Hepatocyte (in vitro differentiated cells): ENCODE data around the gene IFNGR2. TPM values are rescaled to one million over a fixed set of nuclear protein-coding genes. Genes with fewer than 3 reads are reported as not detected.

ENCODE experiments used
- DNase-seq: peaks from one replicate; pipeline ENCODE4 v3.0.0-alpha.2; 2016; ENCODE audit warnings: low spot score
- H2AFZ ChIP-seq: fragments of 200-600 bp; sonication (generic); 2 replicates; pipeline ENCODE4 v1.6.0; 2016; ENCODE audit warnings: antibody characterized with exemption, mild to moderate bottlenecking
- H3K27ac ChIP-seq: fragments of 200-600 bp; sonication (generic); 2 replicates; pipeline ENCODE4 v1.5.1; 2016; ENCODE audit warnings: mild to moderate bottlenecking
- H3K27me3 ChIP-seq: fragments of 200-600 bp; sonication (generic); 2 replicates; pipeline ENCODE4 v1.6.1; 2016
- H3K36me3 ChIP-seq: fragments of 200-600 bp; sonication (generic); replicated peaks from 2 replicates; pipeline ENCODE4 v1.5.1; 2016; ENCODE audit warnings: low read depth; ENCODE audit not compliant: insufficient read depth
- H3K4me1 ChIP-seq: fragments of 200-600 bp; sonication (generic); 2 replicates; pipeline ENCODE4 v1.5.1; 2016; ENCODE audit warnings: mild to moderate bottlenecking, moderate library complexity; ENCODE audit not compliant: insufficient read depth
- H3K4me2 ChIP-seq: fragments of 200-600 bp; sonication (generic); 2 replicates; pipeline ENCODE4 v1.6.0; 2016
- H3K4me3 ChIP-seq: fragments of 200-600 bp; sonication (generic); 2 replicates; pipeline ENCODE4 v1.5.1; 2016; ENCODE audit warnings: mild to moderate bottlenecking
- H3K79me2 ChIP-seq: fragments of 200-600 bp; sonication (generic); 2 replicates; pipeline ENCODE4 v1.6.0; 2017; ENCODE audit warnings: mild to moderate bottlenecking
- H3K9me2 ChIP-seq: fragments of 200-600 bp; sonication (generic); replicated peaks from 2 replicates; pipeline ENCODE4 v1.6.0; 2017; ENCODE audit warnings: mild to moderate bottlenecking; ENCODE audit not compliant: insufficient read depth
- H3K9me3 ChIP-seq: fragments of 200-600 bp; sonication (generic); 2 replicates; pipeline ENCODE4 v1.5.1; 2016; ENCODE audit warnings: low read depth, mild to moderate bottlenecking
- H4K20me1 ChIP-seq: fragments of 200-600 bp; sonication (generic); 2 replicates; pipeline ENCODE4 v1.6.0; 2016; ENCODE audit warnings: mild to moderate bottlenecking; ENCODE audit not compliant: insufficient read depth, poor library complexity, severe bottlenecking
- EZH2 ChIP-seq: fragments of 200-600 bp; sonication (generic); IDR thresholded peaks from 2 replicates; pipeline ENCODE4 v1.6.1; 2016; ENCODE audit warnings: antibody characterized with exemption, mild to moderate bottlenecking, borderline replicate concordance
- EZH2phosphoT487 ChIP-seq: fragments of 200-600 bp; sonication (generic); IDR thresholded peaks from one replicate; pipeline ENCODE4 v1.6.1; 2018; ENCODE audit warnings: antibody characterized with exemption, mild to moderate bottlenecking, low read depth, moderate library complexity; ENCODE audit not compliant: unreplicated experiment, severe bottlenecking
- WGBS: methylation state at CpG from one replicate; pipeline ENCODE4 v1.1.6; 2016; ENCODE audit warnings: low lambda C conversion rate; ENCODE audit errors: missing lambda C conversion rate; 5-methylcytosine and 5-hydroxymethylcytosine counted together
- polyA plus RNA-seq: library from polyadenylated mRNA; unstranded; fragments of >200 nt; fragmentation: Nextera tagmentation; extraction: Ambion mirVana; gene quantifications from 2 replicates; pipeline ENCODE4 v1.2.1, GENCODE V29; 2016
- total RNA-seq: library from RNA; depleted of rRNA; stranded (reverse); fragments of >200 nt; gene quantifications from 2 replicates; pipeline ENCODE4 v1.2.3, GENCODE V29; 2014
- TF ChIP-seq, protein P1 (sequence below): fragments of 200-600 bp; sonication (generic); IDR thresholded peaks from 2 replicates; pipeline ENCODE4 v1.5.1; 2016; ENCODE audit warnings: antibody characterized with exemption, mild to moderate bottlenecking; ENCODE audit not compliant: poor library complexity

The IFNGR2 gene
- total and polyA plus RNA-seq, 2 experiments from 2014 or later: 53.4 to 66.7 TPM

DNA sequence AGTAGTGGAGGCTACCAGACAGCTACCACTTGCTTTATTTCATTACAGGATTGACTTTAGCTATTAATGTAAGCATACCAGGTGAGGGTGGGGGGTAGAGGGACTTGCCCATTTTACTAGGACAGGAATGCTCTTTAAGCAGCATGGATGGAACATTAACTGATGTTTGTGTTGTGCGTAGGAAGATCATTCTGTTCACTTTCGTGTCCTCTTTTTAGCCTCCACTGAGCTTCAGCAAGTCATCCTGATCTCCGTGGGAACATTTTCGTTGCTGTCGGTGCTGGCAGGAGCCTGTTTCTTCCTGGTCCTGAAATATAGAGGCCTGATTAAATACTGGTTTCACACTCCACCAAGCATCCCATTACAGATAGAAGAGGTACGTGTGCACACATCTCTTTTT is 29.3 kb downstream of the IFNGR2 start:
- WGBS: 96% methylated on average over 6 of the region's 6 CpGs
- Histone ChIP-seq H3K4me1 (peaks cover 3% of the 10 kb centered on the region), H3K27ac (no peak overlapping the region), H3K9me2 (no peaks in the 10 kb centered on the region), H3K4me2 (no peak overlapping the region), H4K20me1 (no peaks in the 10 kb centered on the region), H3K4me3 (no peak overlapping the region), H2AFZ (no peak overlapping the region), H3K79me2 (no peaks in the 10 kb centered on the region), H3K9me3 (no peaks in the 10 kb centered on the region), H3K36me3 (no peaks in the 10 kb centered on the region), H3K27me3 (no peaks in the 10 kb centered on the region)
- TF ChIP-seq EZH2: no peak
- TF ChIP-seq EZH2phosphoT487: no peak
- TF ChIP-seq, protein P1, sequence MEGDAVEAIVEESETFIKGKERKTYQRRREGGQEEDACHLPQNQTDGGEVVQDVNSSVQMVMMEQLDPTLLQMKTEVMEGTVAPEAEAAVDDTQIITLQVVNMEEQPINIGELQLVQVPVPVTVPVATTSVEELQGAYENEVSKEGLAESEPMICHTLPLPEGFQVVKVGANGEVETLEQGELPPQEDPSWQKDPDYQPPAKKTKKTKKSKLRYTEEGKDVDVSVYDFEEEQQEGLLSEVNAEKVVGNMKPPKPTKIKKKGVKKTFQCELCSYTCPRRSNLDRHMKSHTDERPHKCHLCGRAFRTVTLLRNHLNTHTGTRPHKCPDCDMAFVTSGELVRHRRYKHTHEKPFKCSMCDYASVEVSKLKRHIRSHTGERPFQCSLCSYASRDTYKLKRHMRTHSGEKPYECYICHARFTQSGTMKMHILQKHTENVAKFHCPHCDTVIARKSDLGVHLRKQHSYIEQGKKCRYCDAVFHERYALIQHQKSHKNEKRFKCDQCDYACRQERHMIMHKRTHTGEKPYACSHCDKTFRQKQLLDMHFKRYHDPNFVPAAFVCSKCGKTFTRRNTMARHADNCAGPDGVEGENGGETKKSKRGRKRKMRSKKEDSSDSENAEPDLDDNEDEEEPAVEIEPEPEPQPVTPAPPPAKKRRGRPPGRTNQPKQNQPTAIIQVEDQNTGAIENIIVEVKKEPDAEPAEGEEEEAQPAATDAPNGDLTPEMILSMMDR: no peak
- no peak for DNase-seq

DNA sequence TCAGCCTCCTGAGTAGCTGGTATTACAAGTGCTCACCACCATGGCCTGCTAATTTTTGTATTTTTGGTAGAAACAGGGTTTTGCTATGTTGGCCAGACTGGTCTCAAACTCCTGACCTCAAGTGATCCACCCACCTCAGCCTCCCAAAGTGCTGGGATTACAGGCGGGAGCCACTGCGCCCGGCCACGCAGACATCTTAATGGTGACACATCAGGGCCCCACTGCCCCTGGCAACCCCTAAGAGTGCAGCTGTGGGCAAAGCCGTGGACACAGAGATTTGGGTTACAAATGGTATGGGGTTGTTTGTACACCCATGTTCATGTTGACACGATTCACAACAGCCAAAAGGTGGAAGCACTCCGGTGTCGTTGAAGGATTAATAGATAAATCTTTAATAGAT is 29.8 kb downstream of the IFNGR2 start:
- no peak overlapping the region for H3K4me2 ChIP-seq
- DNase-seq: no peak
- H3K4me1 ChIP-seq: peaks cover 3% of the 10 kb centered on the region
- H3K79me2 ChIP-seq: no peaks in the 10 kb centered on the region
- H3K4me3 ChIP-seq: no peak overlapping the region
- H3K27me3 ChIP-seq: no peaks in the 10 kb centered on the region
- H3K27ac ChIP-seq: no peak overlapping the region
- WGBS: 96% methylated on average over 8 of the region's 8 CpGs
- H2AFZ ChIP-seq: no peak overlapping the region
- H3K9me3 ChIP-seq: no peaks in the 10 kb centered on the region
- no peaks in the 10 kb centered on the region for H4K20me1 ChIP-seq
- no peaks in the 10 kb centered on the region for H3K36me3 ChIP-seq
- TF ChIP-seq EZH2phosphoT487 (no peak), EZH2 (no peak)
- TF ChIP-seq, protein P1: no peak
- H3K9me2 ChIP-seq: no peaks in the 10 kb centered on the region

DNA sequence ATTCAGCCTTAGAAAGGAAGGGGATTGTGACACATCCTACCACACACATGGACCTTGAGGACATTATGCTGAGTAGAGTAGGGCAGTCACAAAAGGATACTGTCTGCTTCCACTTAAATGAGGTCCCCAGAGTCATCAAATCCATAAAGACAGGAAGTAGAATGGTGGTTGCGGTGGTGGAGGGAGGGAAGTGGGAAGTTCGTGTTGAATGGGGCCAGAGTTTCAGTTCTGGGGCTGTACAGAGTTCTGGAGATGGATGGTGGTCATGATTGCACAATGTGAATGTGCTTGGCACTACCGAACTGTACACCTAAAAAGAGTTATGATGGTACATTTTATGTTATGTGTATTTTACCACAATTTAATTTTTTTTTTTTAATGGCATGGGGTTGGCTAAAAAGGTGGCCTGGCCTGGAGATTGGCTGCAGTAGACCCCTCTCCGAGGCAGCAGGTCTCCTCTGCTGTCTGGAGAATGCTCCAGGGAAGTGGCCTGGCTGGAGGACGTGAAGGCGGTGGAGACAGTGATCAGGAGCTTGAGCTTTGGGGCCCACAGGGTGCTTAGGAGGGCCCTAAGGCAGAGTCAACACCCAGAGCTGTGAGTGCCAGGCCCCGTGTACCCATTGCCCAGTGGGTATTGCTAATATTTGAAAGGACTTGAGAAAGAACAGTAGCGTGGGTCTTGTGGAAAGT is 30.4 kb downstream of the IFNGR2 start:
- no peaks in the 10 kb centered on the region for H3K9me3 ChIP-seq
- no peak overlapping the region for H3K4me3 ChIP-seq
- TF ChIP-seq, protein P1: no peak
- TF ChIP-seq EZH2phosphoT487 (no peak), EZH2 (no peak)
- H3K4me2 ChIP-seq: no peak overlapping the region
- no peaks in the 10 kb centered on the region for H4K20me1 ChIP-seq
- no peak for DNase-seq
- no peaks in the 10 kb centered on the region for H3K79me2 ChIP-seq
- 95% methylated on average over 8 of the region's 8 CpGs for WGBS
- peaks cover 3% of the 10 kb centered on the region for H3K4me1 ChIP-seq
- peak overlapping the region; percentile 61 for H3K27ac ChIP-seq
- no peak overlapping the region for H2AFZ ChIP-seq
- H3K36me3 ChIP-seq: no peaks in the 10 kb centered on the region
- H3K27me3 ChIP-seq: no peaks in the 10 kb centered on the region
- no peaks in the 10 kb centered on the region for H3K9me2 ChIP-seq
